Stimulated activated CD4-positive, alpha-beta T cell treated with anti-CD3 and anti-CD28 coated beads, Interleukin-2, amount 100 ng/mL, for 24 hours (primary cell): ENCODE results near the gene C1orf35.

ENCODE experiments used
- DNase-seq, 2 donors: peaks; one replicate each; pipeline ENCODE4 v3.0.0-alpha.2; 2020

C1orf35 gene

DNA sequence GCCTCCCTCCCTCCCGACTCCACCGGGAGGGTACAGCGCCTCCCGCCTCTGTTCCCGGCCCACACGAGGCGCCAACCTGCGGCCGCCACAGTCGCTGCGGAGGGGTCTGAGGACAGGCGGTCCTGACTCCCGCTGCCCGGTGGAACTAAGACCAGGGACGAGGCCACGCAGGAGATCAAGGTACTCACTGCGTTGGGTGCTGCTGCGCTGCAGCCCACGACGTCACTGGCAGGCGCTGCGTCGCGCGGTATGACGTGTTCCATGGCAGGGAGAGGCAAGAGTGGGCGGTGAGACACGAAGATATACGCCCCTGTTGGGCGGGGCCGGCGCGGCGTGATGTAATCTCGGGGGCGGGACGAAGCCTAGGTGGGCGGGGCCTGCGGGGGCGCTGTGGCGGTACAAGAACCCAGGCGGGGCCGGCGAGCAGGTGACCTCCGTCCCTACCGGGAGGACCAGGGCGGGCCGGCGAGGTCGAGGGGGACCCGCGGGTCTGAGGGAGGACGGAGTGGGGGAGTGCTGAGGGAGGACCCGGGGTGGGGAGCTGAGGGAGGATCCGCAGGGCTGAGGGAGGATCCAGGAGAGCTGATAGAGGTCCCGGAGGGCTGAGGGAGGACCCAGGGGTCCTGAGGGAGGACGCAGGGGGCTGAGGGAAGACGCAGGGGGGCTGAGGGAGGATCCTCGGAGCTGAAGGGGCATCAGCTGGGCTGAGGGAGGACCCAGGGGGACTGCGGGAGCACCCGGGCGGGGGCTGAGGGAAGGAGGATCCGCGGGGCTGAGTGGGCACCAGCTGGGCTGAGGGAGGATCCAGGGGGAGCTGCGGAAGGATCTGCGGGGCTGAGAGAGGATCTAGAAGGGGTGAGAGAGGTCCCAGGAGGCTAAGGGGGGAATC lies 6.2 kb upstream of the C1orf35 start, which contains the start of gene MRPL55:
TSS of gene MRPL55 (minus strand) at position 227 of the 889 bp plus-strand sequence. CDS start 1,039 bp downstream, outside the sequence.
- peak; percentile 98 to 99 for DNase-seq

DNA sequence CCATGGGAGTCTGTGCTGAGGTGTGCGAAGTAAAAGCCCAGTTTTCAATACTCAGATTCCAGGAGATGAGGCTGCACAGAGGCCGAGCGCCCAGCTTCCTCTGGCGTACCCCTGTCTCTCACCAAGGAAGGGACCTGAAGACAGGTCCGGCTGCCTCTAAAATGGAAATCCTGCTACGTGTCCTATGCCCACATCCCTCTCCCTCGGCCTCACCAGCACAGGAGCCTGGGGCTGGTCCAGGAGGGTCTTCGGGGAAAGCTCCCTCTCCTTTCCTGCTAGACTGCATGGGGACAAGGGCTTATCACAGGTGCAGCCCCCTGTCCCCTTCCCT lies 5.6 kb upstream of the C1orf35 start:
- DNase-seq, result no peak

DNA sequence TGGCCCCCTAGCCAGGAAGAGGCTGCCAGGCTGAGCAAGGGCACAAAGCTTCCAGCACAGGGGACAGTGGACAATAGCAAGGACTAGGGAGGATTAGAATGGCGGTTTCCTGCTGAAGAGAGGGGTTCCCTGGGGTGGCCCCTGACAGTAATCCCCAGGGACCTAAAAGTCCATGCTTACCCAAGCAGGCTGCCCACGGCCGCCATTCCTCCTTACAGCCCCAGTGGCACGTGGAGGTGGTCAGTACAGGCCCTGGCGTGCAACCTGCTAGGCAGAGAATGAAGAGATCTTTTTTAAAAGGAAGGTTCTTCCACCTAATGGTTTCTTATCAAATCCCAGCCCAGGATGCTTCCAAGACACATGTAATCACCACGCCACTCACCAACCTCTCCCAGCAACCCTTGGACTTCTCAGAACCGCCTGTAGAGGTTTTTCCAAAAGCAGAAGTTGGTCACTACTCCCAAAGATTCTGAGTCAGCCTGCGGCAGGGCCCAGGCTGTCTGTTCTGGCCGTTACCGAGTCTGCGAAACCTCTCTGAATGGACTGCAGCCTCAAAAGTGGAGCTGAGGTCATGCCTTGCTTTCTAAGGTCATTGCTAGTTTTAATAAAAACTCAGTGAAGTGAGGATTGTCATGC lies 5.0 kb upstream of the C1orf35 start:
- no peak for DNase-seq

DNA sequence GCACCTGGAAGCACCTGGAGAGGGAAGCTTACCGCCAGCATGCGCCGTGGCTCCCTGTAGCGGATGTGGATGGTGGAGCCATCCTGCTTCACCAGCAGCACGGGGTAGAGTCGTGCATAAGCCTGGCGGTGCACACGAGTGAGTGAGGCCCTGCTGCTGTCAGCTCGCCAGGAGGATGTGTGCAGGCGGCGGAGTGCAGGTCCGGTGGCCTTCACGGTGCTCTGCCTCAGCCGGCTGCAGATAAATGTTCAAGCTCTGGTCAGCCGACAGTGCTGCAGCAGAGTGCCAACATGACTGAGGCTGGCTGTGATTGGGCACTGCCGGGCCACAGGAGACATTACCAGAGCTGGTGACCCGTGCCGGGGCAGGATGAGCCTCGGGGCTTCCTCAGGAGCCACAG lies 4.5 kb upstream of the C1orf35 start:
- no peak for DNase-seq

DNA sequence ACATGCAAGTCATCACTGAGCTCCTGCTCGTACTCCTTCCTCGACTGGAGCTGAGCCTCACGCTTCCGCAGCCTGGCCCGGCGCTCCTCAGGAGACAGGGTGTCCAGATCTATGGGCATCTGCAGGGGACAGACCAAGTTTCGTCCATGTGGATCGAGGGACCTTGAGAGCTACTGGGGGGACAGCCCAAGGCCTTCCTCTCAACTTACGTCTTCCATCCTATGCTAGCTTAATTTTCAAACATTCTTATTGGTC lies 3.6 kb upstream of the C1orf35 start:
- DNase-seq, result no peak

DNA sequence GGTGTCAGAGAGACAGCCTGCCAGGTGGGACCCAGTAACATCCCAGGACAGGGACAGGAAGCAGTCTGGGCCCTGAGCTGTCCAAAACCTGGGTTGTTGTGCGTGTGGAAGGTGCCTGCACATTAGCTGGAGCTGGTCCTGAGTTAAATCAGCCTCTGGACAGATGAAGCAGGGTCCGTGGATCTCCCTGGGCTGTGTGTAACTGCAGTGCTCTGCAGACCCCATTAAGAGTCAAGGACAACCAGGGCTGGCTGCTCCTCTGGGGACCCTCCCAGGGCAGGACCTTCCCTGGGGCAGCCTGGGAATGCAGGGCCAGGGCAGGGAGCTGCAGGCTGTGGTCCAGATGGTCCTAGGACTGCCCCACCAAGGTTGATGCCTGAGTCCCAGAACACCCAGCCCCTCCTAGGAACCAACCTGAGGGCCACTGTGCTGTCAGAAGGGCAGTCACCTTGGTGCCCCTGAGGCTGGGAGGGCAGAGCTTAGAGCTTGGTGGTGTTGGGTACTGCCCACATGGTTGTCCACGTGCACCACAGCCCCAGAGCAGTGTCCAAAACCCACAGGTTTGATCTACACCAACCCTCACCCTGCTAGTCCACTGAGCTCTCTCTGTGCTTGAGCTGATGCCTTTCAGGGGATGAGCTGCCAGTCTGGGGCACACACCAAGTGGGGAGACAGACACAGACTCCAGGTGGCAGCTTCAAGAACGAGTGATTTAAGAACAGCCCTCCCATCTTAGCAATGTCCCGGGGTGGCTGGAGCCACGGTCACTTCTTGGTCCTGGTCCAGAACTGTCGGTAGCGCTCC lies 3.1 kb upstream of the C1orf35 start:
- DNase-seq, result no peak

DNA sequence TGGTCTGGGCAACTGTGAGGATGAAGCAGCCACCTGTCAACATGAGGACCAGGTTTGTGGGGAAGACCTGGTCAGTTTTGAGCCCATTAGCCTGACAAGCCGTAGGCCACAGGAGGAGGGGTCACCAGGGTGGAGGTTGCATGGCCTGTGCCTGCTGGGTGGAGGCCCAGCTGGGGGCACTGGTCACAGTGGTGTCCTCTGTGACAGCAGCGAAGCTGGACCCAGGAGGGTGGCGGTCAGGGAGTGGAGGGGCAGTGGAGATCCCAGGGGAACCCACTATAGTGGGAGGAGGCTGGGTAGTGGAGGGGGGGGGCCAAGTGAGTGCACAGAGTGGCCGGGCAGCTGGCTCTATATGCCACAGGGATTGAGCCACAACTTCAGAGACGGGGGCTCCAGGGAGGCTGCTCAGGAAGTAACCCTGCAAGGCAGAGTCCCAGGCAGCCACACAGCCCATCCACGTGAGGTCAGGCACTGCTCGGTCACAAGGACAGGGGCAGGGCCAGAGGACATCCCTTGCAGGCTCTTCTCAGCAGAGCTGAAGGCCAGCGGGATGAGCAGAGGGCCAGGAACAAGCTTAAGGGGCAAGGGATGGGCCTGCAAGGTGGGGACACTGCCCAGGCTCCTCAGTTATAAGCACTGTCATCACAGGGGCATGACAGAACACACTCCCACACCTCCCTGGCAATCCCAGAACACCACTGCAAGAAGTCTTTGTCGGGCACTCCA lies 2.3 kb upstream of the C1orf35 start:
- DNase-seq, result no peak

DNA sequence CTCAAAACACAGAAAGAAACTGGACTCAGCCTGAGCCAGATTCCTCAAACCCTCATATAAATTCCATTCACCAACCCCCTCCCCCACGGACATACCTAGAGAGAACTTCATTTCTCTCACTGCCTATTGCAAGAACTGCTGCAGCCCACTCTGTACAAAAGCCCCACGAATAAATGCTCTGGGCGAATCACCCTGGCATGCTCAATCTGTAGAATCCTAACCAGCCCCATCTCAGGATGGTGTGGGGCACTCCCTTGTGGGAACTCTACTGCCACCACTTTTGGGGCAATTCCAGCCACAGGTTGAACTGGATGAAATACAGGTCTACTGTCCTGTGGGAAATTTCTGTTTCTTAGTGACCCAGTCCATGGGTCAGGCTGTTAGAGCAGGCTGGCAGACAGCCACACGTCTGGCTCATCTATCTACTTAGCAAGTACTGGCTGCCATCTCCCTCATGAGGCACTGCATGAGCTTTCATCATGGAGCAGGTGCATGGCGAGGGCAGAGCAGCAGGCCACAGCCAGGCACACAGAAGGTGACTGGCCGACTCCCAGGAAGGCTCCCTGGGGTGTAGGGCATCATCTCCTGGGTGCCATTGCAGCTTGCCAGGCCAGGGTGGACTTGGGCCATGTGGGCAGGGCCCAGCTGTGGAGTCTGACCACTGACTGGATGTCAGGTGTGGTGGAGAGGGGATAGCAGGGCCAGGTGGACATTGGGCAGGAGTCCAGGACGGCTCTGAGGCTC lies 1.6 kb upstream of the C1orf35 start:
- no peak for DNase-seq

DNA sequence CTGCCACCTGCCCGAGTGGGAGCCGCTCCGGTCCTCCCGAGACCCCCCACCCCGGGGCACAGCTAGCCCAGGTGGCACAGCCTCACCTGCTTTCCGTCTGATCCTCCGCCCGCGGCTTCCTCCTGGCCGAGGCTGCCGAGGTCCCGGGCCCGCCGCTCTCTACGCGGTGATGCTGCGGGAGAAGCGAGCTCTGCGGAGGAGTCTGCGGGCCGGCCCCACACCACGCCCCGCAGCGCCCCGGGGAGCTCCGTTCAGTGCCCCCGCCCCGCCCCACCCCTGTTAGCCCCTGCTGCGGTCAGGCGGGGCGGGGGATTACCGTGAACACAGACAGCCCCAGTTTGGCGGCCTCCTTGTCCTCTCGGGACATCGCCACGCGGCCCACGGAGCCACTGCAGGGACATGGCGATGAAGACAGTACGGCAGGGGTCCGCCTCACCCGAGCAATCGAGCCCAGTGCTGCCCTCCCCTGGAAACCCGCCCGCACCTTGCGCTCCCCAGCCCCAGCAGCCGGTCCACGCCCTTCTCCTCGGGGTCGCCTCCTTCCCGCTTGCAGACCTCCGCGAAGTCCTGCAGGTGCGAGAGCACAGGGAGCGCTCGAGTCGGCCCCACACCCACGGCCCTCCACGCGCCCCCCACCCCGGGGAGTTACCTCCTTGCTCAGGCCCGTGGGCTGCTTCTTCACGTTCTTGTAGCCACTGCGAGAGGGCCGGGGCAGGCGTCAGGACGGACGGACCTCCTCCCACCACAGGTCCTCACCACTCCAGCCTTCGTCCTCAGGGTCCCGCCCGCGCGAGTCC lies 933 bp downstream of the C1orf35 start:
- DNase-seq, result peak; percentile 63 to 66

DNA sequence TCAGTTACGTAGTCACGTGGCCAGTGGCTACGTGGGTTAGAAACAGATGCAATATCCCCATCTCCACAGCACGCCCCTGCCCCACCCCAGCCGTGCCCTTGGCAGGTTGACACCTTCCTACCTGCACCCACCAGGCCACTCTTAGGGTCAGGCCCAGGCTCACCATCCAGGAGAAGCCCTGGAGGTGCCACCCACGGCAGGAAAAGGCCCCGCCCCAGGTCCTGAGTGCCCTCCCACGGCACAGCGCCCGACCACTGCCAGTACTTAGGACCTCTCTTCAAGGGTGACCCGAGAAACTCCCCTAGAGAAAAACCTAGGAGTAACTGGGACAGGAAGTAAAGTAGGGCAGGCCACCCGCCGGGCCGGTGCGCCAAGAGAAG lies 1.5 kb downstream of the C1orf35 start:
- DNase-seq, result no peak

DNA sequence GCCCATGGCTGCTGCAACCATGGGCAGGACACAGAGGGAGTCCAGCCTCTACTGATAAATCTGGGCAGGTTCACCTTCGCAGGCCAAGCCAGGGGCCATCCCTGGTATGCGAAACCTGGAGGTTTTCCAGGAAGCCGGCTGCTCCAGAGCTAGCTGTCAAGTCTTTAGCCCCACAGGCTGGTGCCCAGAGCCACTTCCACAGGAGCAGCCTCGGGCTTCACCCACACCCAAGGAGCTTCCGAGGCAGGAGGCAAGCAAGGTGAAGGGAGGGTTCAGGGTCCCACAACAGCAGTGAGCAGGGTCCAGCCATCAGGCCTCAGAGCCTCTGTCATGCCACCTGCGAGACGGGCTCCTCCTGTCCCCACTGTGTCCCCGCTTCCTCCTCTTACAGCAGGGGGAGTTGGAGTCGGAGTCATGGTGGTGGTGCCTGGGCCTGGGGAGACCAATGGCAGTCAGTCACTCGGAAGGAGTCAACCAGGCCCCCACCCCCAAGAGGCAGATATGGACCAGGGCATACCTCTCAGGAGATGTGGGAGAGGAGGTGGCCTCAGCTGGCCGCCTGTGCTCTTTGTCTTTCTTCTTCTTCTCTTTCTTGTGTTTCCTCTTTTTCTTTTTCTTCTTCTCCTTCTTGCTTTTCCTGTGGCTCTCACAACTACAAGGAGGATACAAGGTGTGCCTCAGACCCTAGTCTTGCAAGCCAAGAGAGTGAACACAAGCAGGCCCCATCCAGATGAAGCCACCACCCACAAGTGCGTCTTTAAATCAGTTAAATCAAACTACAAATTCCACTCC lies 2.1 kb downstream of the C1orf35 start:
- DNase-seq, result no peak

DNA sequence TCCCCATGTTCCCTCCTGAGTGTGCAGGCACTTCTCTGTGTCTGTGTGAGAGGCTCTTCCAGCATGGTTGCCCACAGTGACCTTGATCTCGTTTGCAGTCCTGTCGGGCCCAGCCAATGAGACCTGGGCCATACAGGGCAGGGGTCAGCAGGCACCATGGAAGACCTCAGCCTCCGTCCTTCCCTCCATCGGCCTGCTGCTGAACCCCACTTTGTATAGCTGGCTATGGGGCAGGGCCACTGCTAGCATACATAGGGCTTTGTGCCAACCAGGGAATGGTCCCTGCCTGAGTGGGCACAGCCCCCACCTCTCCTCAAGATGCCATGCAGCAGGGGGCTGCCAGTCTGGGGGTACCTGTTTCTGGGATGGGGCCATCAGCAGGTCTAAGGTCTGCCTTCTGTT lies 3.8 kb downstream of the C1orf35 start:
- peak in 1 of 2 donors; percentile 1 for DNase-seq

DNA sequence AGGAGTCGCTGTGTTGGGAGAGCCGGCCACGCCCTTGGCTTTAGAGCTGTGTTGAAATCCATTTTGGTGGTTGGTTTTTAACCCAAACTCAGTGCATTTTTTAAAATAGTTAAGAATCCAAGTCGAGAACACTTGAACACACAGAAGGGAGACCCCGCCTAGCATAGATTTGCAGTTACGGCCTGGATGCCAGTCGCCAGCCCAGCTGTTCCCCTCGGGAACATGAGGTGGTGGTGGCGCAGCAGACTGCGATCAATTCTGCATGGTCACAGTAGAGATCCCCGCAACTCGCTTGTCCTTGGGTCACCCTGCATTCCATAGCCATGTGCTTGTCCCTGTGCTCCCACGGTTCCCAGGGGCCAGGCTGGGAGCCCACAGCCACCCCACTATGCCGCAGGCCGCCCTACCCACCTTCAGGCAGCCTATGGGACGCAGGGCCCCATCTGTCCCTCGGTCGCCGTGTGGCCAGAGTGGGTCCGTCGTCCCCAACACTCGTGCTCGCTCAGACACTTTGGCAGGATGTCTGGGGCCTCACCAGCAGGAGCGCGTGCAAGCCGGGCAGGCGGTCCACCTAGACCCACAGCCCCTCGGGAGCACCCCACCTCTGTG lies 4.7 kb downstream of the C1orf35 start:
- peak in 1 of 2 donors; percentile 2 for DNase-seq

DNA sequence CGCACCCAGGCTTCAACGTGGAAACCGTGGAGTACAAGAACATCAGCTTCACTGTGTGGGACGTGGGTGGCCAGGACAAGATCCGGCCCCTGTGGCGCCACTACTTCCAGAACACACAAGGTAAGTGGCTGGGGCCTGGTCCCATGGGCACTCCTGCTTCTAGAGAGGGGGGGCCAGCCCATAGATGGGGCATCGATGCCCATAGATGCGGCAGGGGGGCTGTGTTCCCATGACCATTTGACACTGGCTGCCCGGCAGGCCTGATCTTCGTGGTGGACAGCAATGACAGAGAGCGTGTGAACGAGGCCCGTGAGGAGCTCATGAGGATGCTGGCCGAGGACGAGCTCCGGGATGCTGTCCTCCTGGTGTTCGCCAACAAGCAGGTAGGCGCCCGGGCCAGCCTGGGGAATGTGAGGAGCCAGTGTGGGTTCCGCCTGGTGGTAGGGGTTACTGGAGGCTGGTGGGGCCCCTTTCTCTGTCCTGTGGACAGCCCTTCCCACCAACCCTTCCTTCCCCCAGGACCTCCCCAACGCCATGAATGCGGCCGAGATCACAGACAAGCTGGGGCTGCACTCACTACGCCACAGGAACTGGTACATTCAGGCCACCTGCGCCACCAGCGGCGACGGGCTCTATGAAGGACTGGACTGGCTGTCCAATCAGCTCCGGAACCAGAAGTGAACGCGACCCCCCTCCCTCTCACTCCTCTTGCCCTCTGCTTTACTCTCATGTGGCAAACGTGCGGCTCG lies 5.6 kb downstream of the C1orf35 start:
- peak in 1 of 2 donors; percentile 1 for DNase-seq

DNA sequence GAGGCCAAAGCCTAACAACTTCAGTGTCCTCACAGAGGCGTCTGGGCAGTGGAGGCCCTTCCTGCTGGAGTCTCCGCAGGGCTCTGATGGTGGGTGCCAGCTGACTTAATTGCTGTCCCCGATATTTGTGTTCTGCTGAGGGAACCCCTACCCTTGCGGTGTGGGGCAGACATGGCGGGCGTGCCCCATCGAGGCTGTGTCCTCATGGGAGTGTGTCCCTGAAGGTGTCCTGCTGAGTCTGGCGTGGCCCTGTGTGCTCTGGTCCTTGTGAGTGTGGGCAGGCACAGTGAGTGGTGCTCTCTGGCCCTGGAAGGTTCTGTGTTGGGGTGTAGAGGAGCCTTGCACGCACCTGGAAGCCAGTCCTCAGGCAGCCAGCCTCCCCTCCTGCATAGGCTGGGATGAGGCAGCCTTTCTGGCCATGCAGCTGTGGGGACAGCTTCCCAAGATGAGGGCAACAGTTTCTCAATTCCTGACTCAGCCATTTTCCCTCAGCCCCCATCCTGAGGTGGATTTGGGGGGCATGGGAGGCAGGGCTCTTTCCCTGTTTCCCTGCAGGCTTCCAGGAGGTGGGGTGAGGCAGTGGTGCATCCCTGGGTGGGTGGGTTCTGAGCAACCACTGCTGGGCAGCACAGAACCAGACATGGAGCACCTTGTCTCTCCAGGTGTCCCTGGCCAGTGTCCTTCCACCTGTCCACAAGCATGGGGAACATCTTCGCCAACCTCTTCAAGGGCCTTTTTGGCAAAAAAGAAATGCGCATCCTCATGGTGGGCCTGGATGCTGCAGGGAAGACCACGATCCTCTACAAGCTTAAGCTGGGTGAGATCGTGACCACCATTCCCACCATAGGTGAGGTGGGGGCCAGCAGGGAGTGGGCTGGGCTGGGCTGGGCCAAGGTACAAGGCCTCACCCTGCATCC lies 6.5 kb downstream of the C1orf35 start:
- DNase-seq, result no peak

DNA sequence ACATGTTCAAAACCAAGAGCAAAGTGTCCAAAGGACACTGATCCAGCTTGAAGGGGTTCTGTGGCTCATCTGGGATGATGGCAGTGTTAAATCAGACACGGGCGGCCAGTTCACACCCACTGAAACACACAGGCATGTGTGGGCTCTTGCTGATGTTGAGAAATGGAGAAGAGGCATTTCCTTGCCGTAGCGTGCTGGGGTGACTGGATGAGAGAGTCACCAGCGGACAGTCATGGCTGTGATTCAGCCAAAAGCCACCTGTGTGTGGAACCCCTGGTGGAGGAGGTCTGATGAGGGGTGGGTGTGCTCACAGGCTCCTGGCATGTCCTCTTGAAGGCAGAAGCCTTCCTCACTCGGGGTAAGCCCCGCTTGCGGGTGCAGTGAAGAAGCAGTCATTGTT lies 7.2 kb downstream of the C1orf35 start:
- peak in 1 of 2 donors; percentile 1 for DNase-seq

DNA sequence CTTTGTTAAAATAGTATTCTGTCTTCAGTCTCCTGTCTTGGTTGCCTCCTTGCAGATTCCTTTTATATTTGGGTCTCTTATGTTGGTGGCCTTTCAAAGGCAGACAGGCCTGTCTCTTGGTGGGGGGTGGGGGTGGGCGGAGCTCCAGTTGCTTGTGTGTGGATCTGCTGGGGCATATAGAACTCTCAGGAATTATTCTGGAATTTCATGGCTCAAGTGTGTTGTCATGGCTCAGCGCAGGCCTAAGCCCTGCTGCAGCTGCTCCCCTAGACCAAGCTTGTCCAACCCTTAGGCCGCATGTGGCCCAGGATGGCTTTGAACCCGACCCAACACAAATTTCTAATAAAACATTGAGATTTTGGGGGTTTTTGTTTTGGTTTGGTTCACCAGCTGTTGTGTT lies 8.0 kb downstream of the C1orf35 start:
- DNase-seq, result no peak

DNA sequence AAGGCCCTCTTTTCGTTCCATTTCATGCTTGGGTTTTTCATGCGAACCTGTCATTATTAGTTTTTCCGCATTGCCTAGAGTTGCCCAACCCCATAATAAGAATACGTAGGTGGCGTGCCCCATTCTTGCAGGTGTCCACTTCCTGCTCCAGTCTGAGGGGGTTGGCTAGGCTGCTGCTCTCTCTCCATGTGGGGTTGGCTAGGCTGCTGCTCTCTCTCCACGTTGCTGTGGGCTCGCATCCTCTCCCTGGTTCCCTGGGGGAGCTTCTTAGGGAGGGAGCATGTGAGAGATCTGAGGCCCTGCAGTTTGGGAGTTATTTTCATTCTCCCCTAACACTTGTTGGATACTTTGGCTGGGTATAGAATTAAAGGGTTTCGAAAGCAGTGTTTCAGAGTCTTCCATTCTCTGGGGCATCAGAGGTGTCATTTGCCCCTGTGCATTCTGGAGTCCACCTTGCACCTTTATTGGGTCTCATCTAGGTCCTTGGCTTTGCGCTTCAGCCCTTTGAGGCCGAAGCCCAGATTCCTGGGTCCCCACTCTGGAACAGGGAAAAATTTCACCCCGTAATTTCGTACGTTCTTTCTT lies 8.6 kb downstream of the C1orf35 start:
- peak in 1 of 2 donors; percentile 1 for DNase-seq
